ENCODE data around the gene MACO1. TPM values are rescaled to one million over a fixed set of nuclear protein-coding genes. Genes with fewer than 3 reads are reported as not detected.
"Not testable (repeated sequence)": the region's sequence is repeated elsewhere in the genome, so short reads cannot be mapped to it uniquely, and the experiment has no call there.

The MACO1 gene
- total and polyA plus RNA-seq, 4 donors: 7.9 to 20.7 (median 13.6) TPM

DNA sequence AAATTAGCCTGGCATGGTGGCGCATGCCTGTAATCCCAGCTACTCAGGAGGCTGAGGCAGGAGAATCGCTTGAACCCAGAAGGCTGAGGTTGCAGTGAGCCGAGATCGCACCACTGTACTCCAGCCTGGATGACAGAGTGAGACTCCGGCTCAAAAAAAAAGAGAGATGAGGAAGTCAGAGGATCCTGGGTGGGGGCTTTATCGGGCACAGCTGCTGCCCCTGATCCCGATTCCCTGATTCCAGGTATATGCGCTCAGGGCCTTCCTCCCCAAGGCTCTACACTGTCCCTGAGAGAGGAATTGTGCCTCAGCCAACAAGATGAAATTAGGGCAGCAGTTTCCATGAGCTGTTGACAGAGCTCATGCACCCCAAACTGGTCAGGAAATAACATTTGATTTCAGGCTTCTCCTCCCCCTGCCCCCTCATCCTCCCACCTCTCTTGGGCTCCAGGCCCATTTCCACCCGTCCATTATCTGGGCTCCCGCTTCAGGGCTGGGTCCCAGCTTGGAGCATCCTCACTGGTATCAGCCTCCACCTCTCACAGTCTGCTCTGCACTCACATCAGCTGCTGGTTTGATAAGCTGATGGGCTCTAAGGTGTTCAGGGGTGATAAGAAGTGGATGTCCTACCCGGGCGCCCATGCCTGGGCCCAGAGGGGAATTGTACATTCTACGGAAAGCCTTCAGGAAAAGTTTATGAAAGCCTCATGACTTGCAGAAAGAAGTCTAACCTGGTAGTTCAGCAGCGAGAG lies 17.6 kb upstream of the MACO1 start:
- H3K9me3 ChIP-seq (ENCODE audit: control insufficient read depth in 4 of 4, insufficient read depth in 3 of 4, low read length in 3 of 4); H3K4me3 ChIP-seq; ATAC-seq (ENCODE audit: insufficient read depth, low FRiP score); H3K4me1 ChIP-seq (ENCODE audit: control insufficient read depth in 5 of 5, insufficient read depth in 5 of 5, low read length in 5 of 5); H3K27ac ChIP-seq (ENCODE audit: low read depth in 1 of 2, low read length in 1 of 2); DNase-seq; H3K9ac ChIP-seq (ENCODE audit: insufficient read depth in 1 of 2, low read length in 2 of 2); H3K27me3 ChIP-seq (ENCODE audit: control insufficient read depth in 3 of 3, insufficient read depth in 3 of 3, low read length in 2 of 3); H3K36me3 ChIP-seq (ENCODE audit: control insufficient read depth in 4 of 4, insufficient read depth in 4 of 4, low read length in 4 of 4): not testable (repeated sequence)
- 85 to 87% methylated on average over 12 to 13 of the region's 14 CpGs for whole genome bisulfite sequencing, 2 donors

DNA sequence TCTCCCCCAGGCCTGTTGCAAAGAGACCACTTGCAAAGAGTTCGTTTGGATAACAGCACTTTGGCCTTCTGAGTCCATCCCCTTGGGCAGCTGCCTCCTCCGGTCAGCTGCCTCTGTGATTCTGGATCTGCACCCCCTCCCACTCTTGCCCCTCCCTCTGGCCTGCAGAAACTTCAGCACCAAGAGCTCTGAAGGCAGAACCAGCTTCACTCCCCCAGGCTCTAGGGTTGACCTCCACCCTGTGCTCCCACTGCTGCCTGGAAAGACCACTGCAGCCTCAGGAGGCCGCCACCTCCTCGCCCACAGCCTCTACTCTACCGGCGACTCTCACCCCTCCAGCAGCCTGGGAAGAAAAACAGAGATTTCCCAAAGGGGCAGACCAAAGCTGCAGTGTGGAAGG lies 16.5 kb upstream of the MACO1 start:
- not testable (repeated sequence) for H3K27me3 ChIP-seq (ENCODE audit: control insufficient read depth in 3 of 3, insufficient read depth in 3 of 3, low read length in 2 of 3); H3K9me3 ChIP-seq (ENCODE audit: control insufficient read depth in 4 of 4, insufficient read depth in 3 of 4, low read length in 3 of 4); H3K4me3 ChIP-seq; H3K4me1 ChIP-seq (ENCODE audit: control insufficient read depth in 5 of 5, insufficient read depth in 5 of 5, low read length in 5 of 5); H3K9ac ChIP-seq (ENCODE audit: insufficient read depth in 1 of 2, low read length in 2 of 2); DNase-seq; ATAC-seq (ENCODE audit: insufficient read depth, low FRiP score); H3K36me3 ChIP-seq (ENCODE audit: control insufficient read depth in 4 of 4, insufficient read depth in 4 of 4, low read length in 4 of 4); H3K27ac ChIP-seq (ENCODE audit: low read depth in 1 of 2, low read length in 1 of 2)
- WGBS, 2 donors: 60 to 78% methylated on average over 1 to 3 of the region's 6 CpGs

DNA sequence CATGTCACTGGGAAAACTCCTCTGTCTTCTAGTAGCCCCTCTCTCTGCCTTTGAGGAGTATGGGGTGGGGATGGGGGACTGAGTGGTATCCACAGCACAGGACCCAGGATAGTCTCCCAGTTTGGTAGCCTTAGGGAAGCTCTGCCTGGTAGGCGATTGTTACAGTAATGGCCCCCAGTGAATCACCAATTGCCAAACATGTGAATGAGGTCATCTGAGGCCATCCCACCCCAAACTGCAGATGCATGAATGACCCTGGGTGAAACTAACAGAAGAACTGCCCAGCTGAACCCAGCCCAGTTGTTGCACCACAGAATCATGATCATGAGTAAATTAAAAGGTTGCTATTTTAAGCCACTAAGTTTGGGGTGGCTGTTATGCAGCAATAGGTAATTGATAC lies 16.1 kb upstream of the MACO1 start:
- not testable (repeated sequence) for H3K4me3 ChIP-seq; DNase-seq; H3K27ac ChIP-seq (ENCODE audit: low read depth in 1 of 2, low read length in 1 of 2); H3K9ac ChIP-seq (ENCODE audit: insufficient read depth in 1 of 2, low read length in 2 of 2); H3K36me3 ChIP-seq (ENCODE audit: control insufficient read depth in 4 of 4, insufficient read depth in 4 of 4, low read length in 4 of 4); H3K4me1 ChIP-seq (ENCODE audit: control insufficient read depth in 5 of 5, insufficient read depth in 5 of 5, low read length in 5 of 5); H3K27me3 ChIP-seq (ENCODE audit: control insufficient read depth in 3 of 3, insufficient read depth in 3 of 3, low read length in 2 of 3); H3K9me3 ChIP-seq (ENCODE audit: control insufficient read depth in 4 of 4, insufficient read depth in 3 of 4, low read length in 3 of 4); ATAC-seq (ENCODE audit: insufficient read depth, low FRiP score)
- WGBS, 2 donors: 85 to 100% methylated on average over 1 of the region's 1 CpG

DNA sequence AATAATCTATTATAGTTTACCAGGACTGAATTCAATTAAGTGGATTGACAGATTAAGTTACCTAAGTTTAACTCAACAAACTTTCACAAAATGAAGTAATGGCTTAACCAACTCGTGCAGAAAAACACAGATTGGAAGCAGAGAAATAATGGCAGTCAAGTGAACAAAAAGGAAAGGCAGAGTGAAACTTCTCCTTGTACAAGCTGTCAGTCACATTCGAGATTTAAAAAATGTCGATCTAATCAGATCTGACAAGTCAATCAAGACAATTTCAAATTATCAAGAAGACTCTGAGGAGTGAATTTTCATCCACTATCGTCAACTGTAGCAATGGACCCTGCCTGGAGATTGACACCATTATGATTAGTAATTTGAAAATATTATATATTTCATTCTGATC lies 13.4 kb upstream of the MACO1 start:
- not testable (repeated sequence) for H3K4me3 ChIP-seq; H3K27ac ChIP-seq (ENCODE audit: low read depth in 1 of 2, low read length in 1 of 2); ATAC-seq (ENCODE audit: insufficient read depth, low FRiP score); DNase-seq; H3K27me3 ChIP-seq (ENCODE audit: control insufficient read depth in 3 of 3, insufficient read depth in 3 of 3, low read length in 2 of 3); H3K4me1 ChIP-seq (ENCODE audit: control insufficient read depth in 5 of 5, insufficient read depth in 5 of 5, low read length in 5 of 5); H3K9me3 ChIP-seq (ENCODE audit: control insufficient read depth in 4 of 4, insufficient read depth in 3 of 4, low read length in 3 of 4); H3K9ac ChIP-seq (ENCODE audit: insufficient read depth in 1 of 2, low read length in 2 of 2); H3K36me3 ChIP-seq (ENCODE audit: control insufficient read depth in 4 of 4, insufficient read depth in 4 of 4, low read length in 4 of 4)
- WGBS, 2 donors: 88 to 95% methylated on average over 4 of the region's 4 CpGs

DNA sequence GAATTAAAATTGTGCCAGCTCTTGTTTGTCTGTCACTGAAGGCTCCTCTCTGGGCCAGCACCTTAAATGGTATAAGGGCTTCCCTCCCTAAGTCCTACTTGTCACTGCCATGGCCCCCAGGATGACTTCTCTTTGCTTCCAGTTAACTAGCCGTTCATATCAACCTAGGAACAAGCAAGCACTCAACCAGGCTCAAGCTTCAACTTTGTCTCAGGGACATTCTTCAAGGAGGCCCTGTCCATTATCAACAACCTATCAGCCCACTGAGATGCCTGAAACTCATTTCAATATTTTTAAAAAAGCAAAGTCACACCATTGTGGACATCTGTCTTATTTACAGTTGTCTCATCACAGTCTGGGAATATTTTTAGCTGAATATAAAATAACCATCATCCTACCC lies 11.4 kb upstream of the MACO1 start:
- H3K27me3 ChIP-seq (ENCODE audit: control insufficient read depth in 3 of 3, insufficient read depth in 3 of 3, low read length in 2 of 3); H3K4me1 ChIP-seq (ENCODE audit: control insufficient read depth in 5 of 5, insufficient read depth in 5 of 5, low read length in 5 of 5); DNase-seq; ATAC-seq (ENCODE audit: insufficient read depth, low FRiP score); H3K9me3 ChIP-seq (ENCODE audit: control insufficient read depth in 4 of 4, insufficient read depth in 3 of 4, low read length in 3 of 4); H3K27ac ChIP-seq (ENCODE audit: low read depth in 1 of 2, low read length in 1 of 2); H3K9ac ChIP-seq (ENCODE audit: insufficient read depth in 1 of 2, low read length in 2 of 2); H3K4me3 ChIP-seq; H3K36me3 ChIP-seq (ENCODE audit: control insufficient read depth in 4 of 4, insufficient read depth in 4 of 4, low read length in 4 of 4): not testable (repeated sequence)
- 91 to 100% methylated on average over 1 of the region's 1 CpG for WGBS, 2 donors

DNA sequence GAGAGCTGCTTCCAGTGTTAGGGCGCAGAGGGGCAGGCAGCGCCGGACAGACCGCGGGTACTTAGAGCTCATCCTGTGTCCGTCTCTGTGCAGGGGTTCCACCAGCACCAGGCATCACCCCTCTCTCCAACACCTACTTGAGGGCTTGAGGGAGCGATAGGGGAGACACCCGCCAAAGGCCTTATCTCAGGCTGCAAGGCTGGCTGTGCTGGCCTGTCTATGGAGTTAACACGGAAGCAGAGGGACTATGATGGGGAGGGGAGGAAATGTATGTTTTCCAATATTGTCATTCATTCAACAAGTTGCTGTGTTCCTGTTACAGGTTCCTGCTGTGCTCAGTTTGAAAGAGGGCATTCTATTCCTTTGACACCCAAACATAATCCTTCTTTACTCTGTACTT lies 10.0 kb upstream of the MACO1 start, which contains the start of gene RHCE:
TSS of gene RHCE (minus strand) at position 111 of the 400 bp plus-strand sequence. CDS start at position 72, 39 bp downstream.
- not testable (repeated sequence) for DNase-seq; H3K9ac ChIP-seq (ENCODE audit: insufficient read depth in 1 of 2, low read length in 2 of 2); ATAC-seq (ENCODE audit: insufficient read depth, low FRiP score); H3K36me3 ChIP-seq (ENCODE audit: control insufficient read depth in 4 of 4, insufficient read depth in 4 of 4, low read length in 4 of 4); H3K4me1 ChIP-seq (ENCODE audit: control insufficient read depth in 5 of 5, insufficient read depth in 5 of 5, low read length in 5 of 5); H3K27me3 ChIP-seq (ENCODE audit: control insufficient read depth in 3 of 3, insufficient read depth in 3 of 3, low read length in 2 of 3); H3K9me3 ChIP-seq (ENCODE audit: control insufficient read depth in 4 of 4, insufficient read depth in 3 of 4, low read length in 3 of 4); H3K27ac ChIP-seq (ENCODE audit: low read depth in 1 of 2, low read length in 1 of 2); H3K4me3 ChIP-seq
- WGBS, 2 donors: 81 to 85% methylated on average over 8 to 9 of the region's 9 CpGs

GRCh38 chr1:25423206-25423605 lies 7.5 kb upstream of the MACO1 start:
- H3K4me1 ChIP-seq (ENCODE audit: control insufficient read depth in 5 of 5, insufficient read depth in 5 of 5, low read length in 5 of 5); H3K9ac ChIP-seq (ENCODE audit: insufficient read depth in 1 of 2, low read length in 2 of 2); H3K27me3 ChIP-seq (ENCODE audit: control insufficient read depth in 3 of 3, insufficient read depth in 3 of 3, low read length in 2 of 3); H3K27ac ChIP-seq (ENCODE audit: low read depth in 1 of 2, low read length in 1 of 2); ATAC-seq (ENCODE audit: insufficient read depth, low FRiP score); H3K36me3 ChIP-seq (ENCODE audit: control insufficient read depth in 4 of 4, insufficient read depth in 4 of 4, low read length in 4 of 4); H3K4me3 ChIP-seq; H3K9me3 ChIP-seq (ENCODE audit: control insufficient read depth in 4 of 4, insufficient read depth in 3 of 4, low read length in 3 of 4); DNase-seq: not testable (repeated sequence)
- WGBS, 2 donors: 74 to 90% methylated on average over 6 of the region's 6 CpGs
